ENCODE data around the gene C10orf105. TPM values are rescaled to one million over a fixed set of nuclear protein-coding genes. Genes with fewer than 3 reads are reported as not detected.

C10orf105 gene
- polyA plus RNA-seq, 1 donor from 2014 or later: not detected

DNA sequence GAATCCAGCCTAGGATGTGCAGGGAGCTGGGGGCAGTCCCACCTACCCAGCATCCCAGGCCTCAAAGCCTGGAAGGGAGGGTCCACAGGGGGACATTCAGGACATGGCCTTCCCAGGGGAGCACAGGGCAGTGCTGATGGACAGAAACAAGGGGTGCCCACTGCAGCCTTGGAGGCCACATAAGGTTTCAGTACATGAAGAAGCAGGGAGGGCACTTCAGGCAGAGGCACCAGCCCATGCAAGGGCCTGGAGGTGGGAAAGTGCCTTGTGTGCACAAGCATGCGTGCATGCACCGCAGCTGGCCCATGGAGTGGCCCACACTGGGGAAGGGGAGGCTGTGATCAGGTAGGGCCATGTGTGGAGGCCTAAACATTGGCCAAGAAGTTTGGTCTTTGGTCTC, 9.1 kb downstream of the C10orf105 start:
- Mint-ChIP-seq H3K36me3 (no peaks in the 10 kb centered on the region), H3K9me3 (no peaks in the 10 kb centered on the region), H3K27me3 (no peaks in the 10 kb centered on the region), H3K27ac (no peak overlapping the region), H3K4me1 (peaks cover 25 to 45% (median 31%) of the 10 kb centered on the region in 3 donors), H3K4me3 (peak overlapping the region in 1 of 4 donors; percentile 74)

DNA sequence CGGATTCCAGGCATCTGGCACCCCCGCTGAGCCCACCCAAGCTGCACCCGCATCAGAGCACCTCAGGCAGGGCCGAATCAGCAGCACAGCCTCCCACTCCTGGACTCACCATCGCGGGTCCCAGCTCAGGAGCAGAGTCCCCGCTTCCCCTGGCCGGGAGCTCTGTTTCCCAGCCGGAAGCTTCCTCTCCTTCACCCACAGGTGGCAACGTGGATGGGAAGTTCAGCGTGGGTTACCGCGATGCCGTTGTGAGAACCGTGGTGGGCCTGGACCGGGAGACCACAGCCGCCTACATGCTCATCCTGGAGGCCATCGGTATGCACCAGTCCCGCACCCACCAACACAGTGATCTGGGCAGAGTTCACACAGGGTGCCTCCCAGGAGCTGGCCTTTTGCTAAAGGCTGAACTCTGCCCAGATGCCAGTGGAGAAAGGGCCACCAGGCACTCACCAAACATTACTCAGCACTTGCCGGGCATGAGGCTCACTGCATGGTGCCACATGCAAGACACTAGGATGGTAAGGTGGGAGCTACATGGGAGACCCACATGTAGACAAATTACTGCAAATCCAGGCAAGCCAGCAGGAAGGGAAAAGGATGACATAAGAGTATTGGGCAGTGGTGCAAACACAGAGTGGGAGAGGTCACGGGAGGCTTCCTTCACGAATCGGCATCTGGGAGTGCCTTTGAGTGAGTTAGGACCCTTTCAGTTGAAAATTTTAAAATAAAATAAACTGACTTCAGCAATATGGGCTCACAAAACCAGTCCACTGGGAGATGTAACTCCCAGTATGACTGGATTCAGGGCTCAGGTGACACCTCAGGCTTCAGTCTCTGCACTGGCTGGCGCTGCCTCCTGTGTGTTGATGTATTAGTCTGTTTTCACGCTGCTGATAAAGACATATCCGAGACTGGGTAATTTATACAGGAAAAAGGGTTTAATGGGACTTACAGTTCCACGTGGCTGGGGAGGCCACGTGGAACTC, 10.4 kb downstream of the C10orf105 start:
- Mint-ChIP-seq H3K4me1 (peaks cover 21 to 37% (median 29%) of the 10 kb centered on the region in 3 donors), H3K4me3 (no peak overlapping the region)

DNA sequence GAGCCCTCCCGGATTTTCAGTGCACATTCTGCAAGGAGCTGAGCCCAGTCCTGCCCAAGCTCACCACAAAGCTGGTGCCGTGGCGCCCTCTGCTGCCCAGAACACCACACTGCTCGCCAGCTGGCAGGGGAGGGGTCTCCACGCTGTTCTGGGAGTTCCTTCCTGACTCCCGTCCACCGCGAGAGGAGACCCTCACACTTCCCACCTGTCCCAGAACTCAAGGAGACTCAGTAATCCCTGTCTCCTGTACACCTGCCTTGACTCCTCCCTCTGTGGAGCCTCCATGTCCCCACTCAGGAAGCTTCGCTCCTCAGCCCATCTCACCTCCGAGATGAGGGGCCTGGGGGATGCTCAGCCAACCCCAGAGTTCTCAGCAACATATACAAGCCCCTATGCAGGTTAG, 11.3 kb downstream of the C10orf105 start:
- Mint-ChIP-seq H3K9me3 (no peaks in the 10 kb centered on the region), H3K4me1 (peaks cover 13 to 29% (median 20%) of the 10 kb centered on the region in 3 donors), H3K27me3 (no peaks in the 10 kb centered on the region), H3K36me3 (no peaks in the 10 kb centered on the region), H3K4me3 (peak overlapping the region in 1 of 4 donors; percentile 28), H3K27ac (no peak overlapping the region)

More for the DNA sequence above, 10.4 kb downstream of the C10orf105 start:
- H3K27ac Mint-ChIP-seq: peak overlapping the region in 1 of 3 donors; percentile 61
- no peaks in the 10 kb centered on the region for H3K36me3 Mint-ChIP-seq
- H3K27me3 Mint-ChIP-seq: no peaks in the 10 kb centered on the region
- no peaks in the 10 kb centered on the region for H3K9me3 Mint-ChIP-seq

DNA sequence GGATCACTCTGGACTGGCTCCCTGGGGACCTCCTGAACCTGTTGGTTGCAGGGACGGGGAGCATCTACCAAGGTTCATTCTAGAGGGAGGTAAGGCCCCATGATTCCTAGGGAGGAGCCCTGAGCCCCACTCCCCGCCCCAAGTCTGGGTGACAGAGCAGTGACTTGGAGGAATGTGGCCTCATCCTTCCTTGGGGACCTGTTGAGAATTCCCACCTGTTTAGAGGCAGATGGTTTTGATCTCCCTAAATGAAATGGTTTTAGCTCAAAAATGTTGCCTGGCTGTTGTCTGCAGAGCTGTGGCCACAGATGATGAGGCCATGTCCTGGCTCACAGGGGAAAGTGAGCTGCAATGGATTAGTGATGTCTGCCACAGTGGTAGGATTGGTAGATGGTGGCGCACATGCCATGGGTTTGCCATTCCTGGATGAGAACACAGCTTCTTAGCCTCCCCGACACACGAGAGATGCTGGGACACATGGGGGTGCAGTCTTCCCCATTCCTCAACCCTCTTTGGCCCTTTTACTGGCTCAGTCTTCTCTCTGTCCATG, 12.3 kb downstream of the C10orf105 start:
- H3K36me3 Mint-ChIP-seq: no peaks in the 10 kb centered on the region
- H3K4me1 Mint-ChIP-seq: peaks cover 7 to 19% (median 13%) of the 10 kb centered on the region in 3 donors
- peak overlapping the region in 1 of 4 donors; percentile 61 for H3K4me3 Mint-ChIP-seq
- no peak overlapping the region for H3K27ac Mint-ChIP-seq
- no peaks in the 10 kb centered on the region for H3K27me3 Mint-ChIP-seq
- no peaks in the 10 kb centered on the region for H3K9me3 Mint-ChIP-seq

DNA sequence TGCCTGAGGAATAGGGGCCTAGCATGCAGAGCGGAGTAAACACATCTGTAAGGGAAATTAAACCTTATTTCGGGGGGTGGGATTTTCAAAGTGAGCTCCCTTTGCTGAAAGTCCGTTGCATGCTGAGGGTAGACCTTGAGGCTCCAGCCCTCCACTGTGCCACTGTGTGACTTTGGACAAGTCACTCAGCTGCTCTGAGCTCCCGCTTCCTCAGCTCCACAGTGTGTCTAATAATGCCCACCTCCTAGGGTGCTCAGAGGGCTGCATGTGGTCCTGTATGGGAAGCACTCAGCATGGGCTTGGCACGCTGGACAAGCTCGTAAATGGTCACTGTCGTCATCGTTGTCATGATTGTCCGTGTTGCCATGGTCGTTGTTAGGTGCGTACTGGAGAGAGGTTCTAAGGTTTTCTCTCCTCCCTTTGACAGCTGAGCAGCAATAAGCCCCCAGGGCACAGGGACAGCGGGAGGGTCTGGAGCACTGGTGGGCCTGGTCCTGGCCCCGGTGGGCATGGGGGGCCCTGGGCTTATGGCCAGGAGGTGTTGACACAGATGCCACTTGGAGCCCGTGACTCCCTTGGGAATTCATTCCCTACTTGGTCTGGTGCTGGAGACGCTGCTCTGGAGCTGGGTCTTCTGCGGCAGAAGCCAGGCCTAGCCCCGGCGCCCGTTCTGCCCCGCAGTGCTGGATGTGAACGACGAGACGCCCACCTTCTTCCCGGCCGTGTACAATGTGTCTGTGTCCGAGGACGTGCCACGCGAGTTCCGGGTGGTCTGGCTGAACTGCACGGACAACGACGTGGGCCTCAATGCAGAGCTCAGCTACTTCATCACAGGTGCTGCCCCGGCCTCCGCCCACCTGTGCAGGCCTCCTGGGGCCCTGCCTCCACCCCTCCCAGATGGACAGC, 13.1 kb downstream of the C10orf105 start:
- Mint-ChIP-seq H3K27ac (no peak overlapping the region), H3K9me3 (no peaks in the 10 kb centered on the region), H3K4me1 (peaks cover 6 to 16% (median 8%) of the 10 kb centered on the region in 3 donors), H3K27me3 (no peaks in the 10 kb centered on the region), H3K36me3 (no peaks in the 10 kb centered on the region), H3K4me3 (no peak overlapping the region)

DNA sequence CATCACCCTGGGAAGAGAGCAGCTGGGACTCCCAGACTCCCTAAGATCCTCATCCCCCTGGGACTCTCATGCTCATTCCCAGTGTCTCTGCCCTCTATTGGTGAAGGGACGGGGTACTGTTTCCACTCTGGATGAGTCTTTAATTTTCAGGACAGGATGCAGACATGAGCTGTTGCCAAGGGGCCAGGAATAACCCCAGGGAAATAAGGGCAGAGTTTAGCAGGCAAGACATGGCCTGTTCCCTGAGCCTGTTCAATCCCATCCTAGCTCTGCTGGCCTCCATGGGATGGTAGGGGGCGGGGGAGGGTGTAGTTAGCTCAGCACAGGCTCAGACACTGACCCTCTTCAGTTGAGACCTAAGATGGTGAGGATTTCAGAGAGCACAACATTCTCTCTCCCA, 14.0 kb downstream of the C10orf105 start:
- H3K4me1 Mint-ChIP-seq: peaks cover 6 to 16% (median 8%) of the 10 kb centered on the region in 3 donors
- peak overlapping the region in 1 of 3 donors; percentile 39 for H3K27ac Mint-ChIP-seq
- no peaks in the 10 kb centered on the region for H3K27me3 Mint-ChIP-seq
- no peak overlapping the region for H3K4me3 Mint-ChIP-seq
- no peaks in the 10 kb centered on the region for H3K36me3 Mint-ChIP-seq
- H3K9me3 Mint-ChIP-seq: no peaks in the 10 kb centered on the region

DNA sequence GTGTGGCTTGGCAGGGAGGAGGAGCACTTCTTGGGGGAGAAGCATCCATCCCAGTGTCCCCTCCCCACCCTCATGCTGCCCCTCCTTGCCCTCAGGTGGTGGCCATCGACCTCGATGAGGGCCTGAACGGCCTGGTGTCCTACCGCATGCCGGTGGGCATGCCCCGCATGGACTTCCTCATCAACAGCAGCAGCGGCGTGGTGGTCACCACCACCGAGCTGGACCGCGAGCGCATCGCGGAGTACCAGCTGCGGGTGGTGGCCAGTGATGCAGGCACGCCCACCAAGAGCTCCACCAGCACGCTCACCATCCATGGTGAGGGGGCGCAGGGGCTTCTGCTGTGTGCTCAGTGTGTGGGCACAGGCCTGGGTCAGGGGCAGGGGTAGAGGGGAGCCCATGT, 14.8 kb downstream of the C10orf105 start:
- Mint-ChIP-seq H3K4me1 (peaks cover 3 to 12% (median 5%) of the 10 kb centered on the region in 3 donors), H3K27ac (no peak overlapping the region)

DNA sequence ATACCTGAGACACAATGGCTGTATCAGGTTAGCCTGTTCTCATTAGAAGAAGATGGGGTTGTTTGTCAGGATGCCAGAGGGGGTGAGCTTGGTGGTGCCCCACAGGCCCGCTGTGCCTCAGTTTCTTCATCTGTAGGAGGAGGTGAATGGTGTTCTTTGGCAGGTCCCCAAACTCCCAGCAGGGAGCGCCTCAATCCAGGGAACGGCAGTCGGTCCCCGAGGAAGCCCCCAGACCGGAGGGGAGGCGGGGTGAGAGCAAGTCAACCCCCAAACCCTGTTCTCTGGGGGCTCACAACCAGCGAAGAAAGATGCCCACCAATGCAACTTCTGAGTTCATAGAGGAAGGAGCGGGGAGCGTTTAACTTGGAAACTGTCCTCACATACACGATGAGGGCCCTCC, 16.0 kb downstream of the C10orf105 start:
- no peaks in the 10 kb centered on the region for H3K9me3 Mint-ChIP-seq
- no peak overlapping the region for H3K4me3 Mint-ChIP-seq
- no peaks in the 10 kb centered on the region for H3K36me3 Mint-ChIP-seq
- peaks cover 2 to 7% (median 2%) of the 10 kb centered on the region in 3 donors for H3K4me1 Mint-ChIP-seq
- H3K27ac Mint-ChIP-seq: no peak overlapping the region
- peaks cover under 1% of the 10 kb centered on the region for H3K27me3 Mint-ChIP-seq

More for the DNA sequence above, 14.8 kb downstream of the C10orf105 start:
- H3K27me3 Mint-ChIP-seq: no peaks in the 10 kb centered on the region
- no peaks in the 10 kb centered on the region for H3K36me3 Mint-ChIP-seq
- no peak overlapping the region for H3K4me3 Mint-ChIP-seq
- H3K9me3 Mint-ChIP-seq: no peaks in the 10 kb centered on the region

DNA sequence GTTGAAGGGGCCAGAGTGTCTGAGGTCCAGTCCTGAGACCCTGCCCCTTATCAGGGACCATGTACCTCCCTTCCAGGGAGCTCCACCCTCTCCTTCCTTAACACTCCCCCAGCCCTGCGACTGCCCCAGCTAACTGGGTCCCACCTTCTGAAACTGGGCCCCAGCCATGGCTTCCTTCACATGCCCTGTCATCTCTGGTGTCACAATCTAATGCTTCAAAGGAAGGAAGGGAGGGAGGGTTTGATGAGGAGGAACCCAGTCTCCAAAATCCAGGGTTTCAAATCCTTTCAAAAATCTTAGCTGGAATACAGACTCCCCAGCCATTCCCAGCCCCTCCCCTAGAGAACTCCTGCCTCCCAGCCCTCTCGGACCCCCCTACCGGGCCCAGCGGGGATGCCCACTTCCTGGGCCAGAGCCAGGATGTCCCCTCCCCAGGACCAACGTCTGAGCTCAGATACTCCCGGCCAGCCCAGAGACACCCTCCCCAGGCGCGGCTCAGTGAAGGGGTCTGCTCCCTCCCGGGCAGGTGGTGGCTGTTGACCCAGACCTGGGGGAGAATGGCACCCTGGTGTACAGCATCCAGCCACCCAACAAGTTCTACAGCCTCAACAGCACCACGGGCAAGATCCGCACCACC, 18.0 kb downstream of the C10orf105 start:
- Mint-ChIP-seq H3K27ac (no peak overlapping the region), H3K4me1 (peaks cover 9 to 13% (median 11%) of the 10 kb centered on the region in 3 donors), H3K4me3 (no peak overlapping the region), H3K9me3 (no peaks in the 10 kb centered on the region), H3K27me3 (peaks cover 2% of the 10 kb centered on the region), H3K36me3 (no peaks in the 10 kb centered on the region)

DNA sequence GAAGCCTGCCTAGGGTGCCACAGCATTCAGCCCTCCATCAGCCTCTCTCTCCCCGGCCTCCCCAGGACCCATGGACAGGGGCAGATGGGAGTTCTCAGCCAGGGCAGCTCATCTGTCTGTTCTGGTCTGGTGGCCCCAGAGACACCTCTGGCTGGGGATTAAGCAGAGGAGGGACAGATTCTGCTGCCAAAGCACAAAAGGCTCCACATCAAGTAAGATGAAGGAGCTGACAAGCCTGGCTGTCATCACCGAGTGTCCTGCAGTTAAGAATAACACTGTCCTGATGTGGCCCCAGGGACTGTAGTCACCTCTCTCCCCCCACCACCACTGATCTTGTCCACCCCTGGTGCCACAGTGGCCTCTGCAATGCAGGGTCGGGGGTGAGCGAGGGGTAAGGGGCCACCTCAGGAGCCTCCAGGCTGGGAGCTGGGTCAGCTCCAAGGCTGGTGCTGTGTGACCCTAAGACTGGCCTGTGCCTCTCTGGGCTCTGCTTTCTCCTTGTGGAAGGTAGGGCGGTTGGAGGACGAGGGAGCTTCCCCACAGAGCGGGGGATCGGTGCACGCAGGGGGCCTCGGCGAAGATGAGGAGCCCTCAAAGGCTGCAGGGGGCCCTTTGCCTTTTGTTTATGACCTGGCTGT, 18.7 kb downstream of the C10orf105 start:
- no peak overlapping the region for H3K4me3 Mint-ChIP-seq
- H3K27me3 Mint-ChIP-seq: peaks cover 2% of the 10 kb centered on the region
- no peaks in the 10 kb centered on the region for H3K36me3 Mint-ChIP-seq
- no peak overlapping the region for H3K27ac Mint-ChIP-seq
- no peaks in the 10 kb centered on the region for H3K9me3 Mint-ChIP-seq
- H3K4me1 Mint-ChIP-seq: peaks cover 10 to 13% (median 12%) of the 10 kb centered on the region in 3 donors

DNA sequence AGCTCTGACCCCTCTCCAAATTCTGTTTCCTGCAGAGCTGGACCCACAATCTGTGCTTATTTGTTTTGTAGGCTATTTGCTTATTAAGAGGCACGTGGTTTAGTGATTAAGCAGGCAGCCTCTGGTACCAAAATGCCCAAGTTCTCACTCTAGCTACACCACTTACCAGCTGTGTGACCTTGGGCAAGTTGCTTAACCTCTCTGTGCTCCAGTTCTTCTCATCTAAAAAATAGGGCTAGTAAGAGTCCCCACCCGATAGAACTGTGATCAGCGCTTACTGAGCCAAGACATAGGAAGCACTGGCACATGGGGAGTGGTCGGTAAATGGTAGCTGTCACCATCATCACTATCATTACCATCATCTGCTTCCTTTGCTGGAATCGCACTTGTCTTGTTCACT, 20.8 kb downstream of the C10orf105 start:
- Mint-ChIP-seq H3K9me3 (no peaks in the 10 kb centered on the region), H3K27ac (peak overlapping the region in 1 of 3 donors; percentile 10), H3K27me3 (peaks cover 2% of the 10 kb centered on the region), H3K4me1 (peaks cover 22 to 30% (median 23%) of the 10 kb centered on the region in 3 donors), H3K4me3 (peak overlapping the region in 1 of 4 donors; percentile 45), H3K36me3 (no peaks in the 10 kb centered on the region)

DNA sequence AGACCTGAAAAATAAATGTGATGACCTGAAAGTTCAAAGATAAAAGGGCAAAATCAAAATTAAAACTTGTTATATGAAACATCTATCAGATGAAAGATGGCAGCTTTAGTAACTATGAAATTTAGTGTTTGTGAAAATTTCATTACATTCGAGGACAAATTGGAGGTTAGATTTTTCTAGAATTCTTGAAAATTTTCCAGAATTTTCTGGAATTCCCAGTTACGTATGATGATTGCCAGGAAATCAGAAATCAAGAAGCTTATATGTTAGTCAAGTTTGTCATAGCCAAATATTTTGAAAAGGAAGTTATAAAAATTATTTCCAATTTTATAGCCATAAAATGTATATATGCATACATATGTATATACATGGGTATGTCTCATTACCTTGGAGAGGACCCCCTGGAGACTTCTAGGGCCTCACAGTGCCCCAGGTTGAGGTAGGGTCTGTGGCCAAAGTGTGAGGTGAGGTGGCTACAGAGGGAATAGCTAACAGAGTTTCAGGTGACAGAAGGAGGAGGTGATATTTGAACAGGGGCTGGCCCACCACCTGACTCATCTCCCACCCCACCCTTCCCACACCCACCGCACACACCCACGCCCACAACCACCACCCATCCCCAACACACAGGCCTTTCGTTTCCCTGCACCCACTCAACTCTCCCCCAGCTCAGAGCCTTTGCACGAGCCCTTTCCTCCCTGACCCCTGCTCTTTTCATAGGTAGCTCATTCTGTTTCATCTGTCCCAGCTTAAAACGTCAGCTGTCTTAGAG, 21.5 kb downstream of the C10orf105 start:
- Mint-ChIP-seq H3K27me3 (peaks cover 2% of the 10 kb centered on the region), H3K4me1 (peaks cover 28 to 36% (median 29%) of the 10 kb centered on the region in 3 donors), H3K9me3 (no peaks in the 10 kb centered on the region), H3K27ac (peak overlapping the region in 1 of 3 donors; percentile 10), H3K4me3 (peak overlapping the region in 2 of 4 donors; percentile 45 to 65), H3K36me3 (no peaks in the 10 kb centered on the region)

DNA sequence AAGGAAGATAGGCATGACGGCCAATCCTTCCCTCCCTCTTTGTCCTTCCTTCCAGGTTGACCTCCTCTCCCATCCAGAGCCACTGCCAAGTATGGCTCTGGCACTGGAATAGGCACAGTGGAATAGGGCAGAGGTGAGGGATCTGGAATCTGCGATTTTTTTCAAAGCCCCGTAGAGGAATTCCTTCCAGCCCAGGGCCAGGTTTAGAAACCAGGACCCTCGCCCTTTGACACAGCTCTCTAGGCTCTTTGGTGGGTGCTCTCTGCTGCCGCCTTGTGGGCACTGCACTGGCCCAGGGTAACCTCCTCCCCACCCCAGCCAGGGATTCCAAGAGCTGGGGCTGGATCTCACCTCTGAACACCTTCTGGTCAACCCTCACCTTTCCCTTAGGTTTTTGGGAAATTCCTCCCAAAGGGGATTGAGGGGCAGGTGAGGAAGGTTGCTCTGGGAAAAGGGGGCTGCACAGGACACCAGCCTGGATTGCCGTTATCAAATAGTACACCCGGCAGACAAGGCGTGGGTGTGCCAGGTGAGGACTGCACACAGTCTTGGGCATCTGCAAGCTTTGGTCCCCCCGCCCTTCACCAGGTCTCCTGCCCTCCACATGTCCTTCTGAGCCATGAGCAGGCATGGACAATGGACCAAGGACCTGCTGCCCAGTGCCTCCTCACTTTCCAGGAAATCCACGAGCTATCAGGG, 22.8 kb downstream of the C10orf105 start:
- peaks cover 2% of the 10 kb centered on the region for H3K27me3 Mint-ChIP-seq
- peak overlapping the region in 1 of 3 donors; percentile 39 for H3K27ac Mint-ChIP-seq
- peak overlapping the region in 3 of 4 donors; percentile 21 to 58 (median 28) for H3K4me3 Mint-ChIP-seq
- no peaks in the 10 kb centered on the region for H3K36me3 Mint-ChIP-seq
- H3K4me1 Mint-ChIP-seq: peaks cover 28 to 37% (median 31%) of the 10 kb centered on the region in 3 donors
- no peaks in the 10 kb centered on the region for H3K9me3 Mint-ChIP-seq

All from IgD-negative memory B cell (primary cell).